HepG2 (cell line): Measurements from ENCODE around the gene CADM1. TPM values are rescaled to one million over a fixed set of nuclear protein-coding genes. Genes with fewer than 3 reads are reported as not detected.

Experiments
- ATAC-seq: fragments of 200-7000 bp; cut with Tn5 transposase; 3 replicates; pipeline ENCODE4 v1.9.1; 2020; ENCODE audit warnings: mild to moderate bottlenecking, moderate library complexity
- BruUV-seq: library from RNA; stranded (reverse); fragments of 400-500 nt; replicated peaks from 2 replicates; lab custom pipeline; 2021; lab: Mats Ljungman, UMichigan
- CTCF ChIA-PET: fragments of 300-600 bp; formaldehyde crosslinking; extraction: SDS; loops from one replicate; lab custom pipeline; 2021; ENCODE audit warnings: low total read pairs, inconsistent platforms, low intra/inter-chr PET ratio; lab: Yijun Ruan, JAX
- POLR2A ChIA-PET: fragments of 350-600 bp; sonication (Branson Sonifier 250); formaldehyde crosslinking; loops from one replicate; lab custom pipeline; 2020; ENCODE audit warnings: antibody characterized with exemption, inconsistent platforms; lab: Yijun Ruan, JAX
- DNase-seq: peaks from one replicate; pipeline ENCODE4 v3.0.0-alpha.2; 2015; ENCODE audit warnings: low spot score
- FAIRE-seq: peaks from 3 replicates; lab custom pipeline; 2011; peaks lifted over from hg19 to GRCh38; lab: Jason Lieb, UNC
- H2AFZ ChIP-seq: one replicate; pipeline ENCODE4 v1.6.1; 2011; ENCODE audit warnings: low read length, inconsistent platforms
- H3K27ac ChIP-seq: fragments of 300-600 bp; 3 replicates; pipeline ENCODE4 v1.8.0; 2011; ENCODE audit warnings: mixed run types, mild to moderate bottlenecking, mixed read lengths, low read length, inconsistent platforms; ENCODE audit not compliant: insufficient read depth; ENCODE audit errors: extremely low read length
- H3K27me3 ChIP-seq, 2 experiments: fragments of 200-600 bp in 1 of 2; 2 replicates in 1 of 2; 3 replicates in 1 of 2; pipeline versions ENCODE4 v1.6.0 to v1.8.0; 2011; ENCODE audit warnings: low read length in 2 of 2, mild to moderate bottlenecking in 2 of 2, moderate library complexity in 2 of 2, inconsistent platforms in 1 of 2; ENCODE audit not compliant: insufficient read depth in 2 of 2, control insufficient read depth in 1 of 2
- H3K36me3 ChIP-seq, 2 experiments: fragments of 200-600 bp in 1 of 2; replicated peaks in 1 of 2; 2 replicates in 1 of 2; 3 replicates in 1 of 2; pipeline versions ENCODE4 v1.5.1 to v1.8.0; 2011; ENCODE audit warnings: low read length in 2 of 2, inconsistent platforms in 1 of 2; ENCODE audit not compliant: insufficient read depth in 2 of 2, control insufficient read depth in 1 of 2
- H3K4me1 ChIP-seq: 2 replicates; pipeline ENCODE4 v1.5.1; 2012; ENCODE audit warnings: low read length, inconsistent platforms; ENCODE audit not compliant: insufficient read depth
- H3K4me2 ChIP-seq: 2 replicates; pipeline ENCODE4 v1.6.0; 2011; ENCODE audit warnings: low read depth, low read length, inconsistent platforms
- H3K4me3 ChIP-seq, 3 experiments: fragments of 200-600 bp in 1 of 3; sonication (generic), shearing (Covaris generic) in 1 of 3; replicated peaks in 1 of 3; 2 replicates each; pipeline ENCODE4 v1.5.1; 2011 to 2016; ENCODE audit warnings: low read length in 3 of 3, inconsistent platforms in 2 of 3, low read depth in 2 of 3, mild to moderate bottlenecking in 2 of 3, control low read depth in 1 of 3, mixed read lengths in 1 of 3; ENCODE audit not compliant: insufficient read depth in 1 of 3
- H3K79me2 ChIP-seq: one replicate; pipeline ENCODE4 v1.6.1; 2011; ENCODE audit warnings: low read length, inconsistent platforms; ENCODE audit not compliant: insufficient read depth
- H3K9ac ChIP-seq: 2 replicates; pipeline ENCODE4 v1.6.0; 2011; ENCODE audit warnings: mild to moderate bottlenecking, low read depth, low read length, inconsistent platforms; ENCODE audit not compliant: insufficient read depth
- H3K9me3 ChIP-seq: 2 replicates; pipeline ENCODE4 v1.5.1; 2012; ENCODE audit warnings: mild to moderate bottlenecking, low read length
- H4K20me1 ChIP-seq: 2 replicates; pipeline ENCODE4 v1.6.0; 2011; ENCODE audit warnings: inconsistent platforms, mild to moderate bottlenecking, low read length, moderate library complexity; ENCODE audit not compliant: insufficient read depth
- FLYWCH1 ChIP-seq: sonication (generic); formaldehyde crosslinking; IDR thresholded peaks from 2 replicates; pipeline ENCODE4 v1.8.1; 2023; ENCODE audit warnings: mild to moderate bottlenecking, missing genetic modification reagents
- GABPA ChIP-seq, 2 experiments: IDR thresholded peaks; 2 replicates each; pipeline ENCODE4 v1.6.1; 2011 to 2016; ENCODE audit warnings: low read depth in 2 of 2, low read length in 1 of 2, missing biosample characterization in 1 of 2, missing genetic modification characterization in 1 of 2
- IKZF4 ChIP-seq: sonication (generic); formaldehyde crosslinking; IDR thresholded peaks from 2 replicates; pipeline ENCODE4 v1.5.1; 2020; ENCODE audit warnings: borderline replicate concordance, mild to moderate bottlenecking, low read depth, missing genetic modification reagents; ENCODE audit errors: not compliant biosample characterization
- ISL2 ChIP-seq: sonication (generic); formaldehyde crosslinking; IDR thresholded peaks from 2 replicates; pipeline ENCODE4 v1.5.0; 2020; ENCODE audit warnings: missing genetic modification reagents
- MIER2 ChIP-seq: IDR thresholded peaks from 2 replicates; pipeline ENCODE4 v1.6.1; 2016; ENCODE audit warnings: missing biosample characterization, missing genetic modification reagents
- RAD21 ChIP-seq: fragments of 450-650 bp; formaldehyde crosslinking; IDR thresholded peaks from 2 replicates; pipeline ENCODE4 v1.5.0; 2020; ENCODE audit warnings: mild to moderate bottlenecking
- ZNF20 ChIP-seq: sonication (generic); formaldehyde crosslinking; IDR thresholded peaks from 2 replicates; pipeline ENCODE4 v1.4.0; 2020; ENCODE audit warnings: mild to moderate bottlenecking, moderate library complexity, missing genetic modification reagents
- ZNF34 ChIP-seq: sonication (generic); formaldehyde crosslinking; IDR thresholded peaks from 2 replicates; pipeline ENCODE4 v1.4.0; 2020; ENCODE audit warnings: mild to moderate bottlenecking, missing genetic modification reagents, borderline replicate concordance
- ZNF451 ChIP-seq: sonication (generic); formaldehyde crosslinking; IDR thresholded peaks from 2 replicates; pipeline ENCODE4 v1.5.0; 2020; ENCODE audit warnings: mild to moderate bottlenecking, missing genetic modification reagents
- ZNF883 ChIP-seq: sonication (generic); formaldehyde crosslinking; IDR thresholded peaks from 2 replicates; pipeline ENCODE4 v1.5.1; 2020; ENCODE audit warnings: mild to moderate bottlenecking, missing genetic modification reagents; ENCODE audit errors: not compliant biosample characterization
- WGBS: methylation state at CpG from one replicate; pipeline ENCODE4 v1.1.6; 2017; ENCODE audit warnings: low lambda C conversion rate; 5-methylcytosine and 5-hydroxymethylcytosine counted together
- in situ Hi-C: cut with HindIII; loops from 2 replicates; pipeline ENCODE4 v1.10.0; 2017; ENCODE audit warnings: low pct_unique_long_range_greater_than_20kb; ENCODE audit not compliant: extremely low pct_ligation_motif_present
- intact Hi-C: fragments of 100-400 bp; cut with micrococcal nuclease; formaldehyde crosslinking; loops from one replicate; pipeline ENCODE4 v1.10.0; 2022; ENCODE audit not compliant: unreplicated experiment
- polyA plus RNA-seq, 8 experiments: library from polyadenylated mRNA; depleted of rRNA in 3 of 8; stranded (reverse) in 7 of 8; unstranded in 1 of 8; fragments of >200 nt; fragmentation: Illumina TruSeq in 4 of 8; extraction: Trizol in 4 of 8; gene quantifications; 2 replicates each; pipeline versions ENCODE4 v1.2.1 to v1.2.3, GENCODE V29; 2011 to 2016; ENCODE audit warnings: low read depth in 4 of 8, missing spikeins in 1 of 8, mixed read lengths in 1 of 8; ENCODE audit not compliant: insufficient read depth in 1 of 8
- total RNA-seq, 5 experiments: library from RNA; depleted of rRNA; stranded (reverse); fragments of >200 nt; fragmentation: Illumina TruSeq; extraction: Trizol; gene quantifications; 2 replicates each; pipeline ENCODE4 v1.2.3, GENCODE V29; 2016; ENCODE audit warnings: low read depth in 1 of 5
- TF ChIP-seq, protein P1 (sequence below): sonication (generic); formaldehyde crosslinking; IDR thresholded peaks from 2 replicates; pipeline ENCODE4 v1.8.0; 2022; ENCODE audit warnings: missing genetic modification reagents, mild to moderate bottlenecking, borderline replicate concordance
- TF ChIP-seq, protein P2 (sequence below): sonication (generic); formaldehyde crosslinking; IDR thresholded peaks from 2 replicates; pipeline ENCODE4 v1.4.0; 2020; ENCODE audit warnings: missing genetic modification reagents
- TF ChIP-seq, protein P3 (sequence below): sonication (generic); formaldehyde crosslinking; IDR thresholded peaks from 2 replicates; pipeline ENCODE4 v1.5.0; 2020; ENCODE audit warnings: mild to moderate bottlenecking, missing genetic modification reagents, borderline replicate concordance

CADM1 gene
- total and polyA plus RNA-seq, 2 of the 13 experiments (the other 11 are each of a cell fraction or from before 2014, with no cell fraction given): 71.3 to 122 TPM

DNA sequence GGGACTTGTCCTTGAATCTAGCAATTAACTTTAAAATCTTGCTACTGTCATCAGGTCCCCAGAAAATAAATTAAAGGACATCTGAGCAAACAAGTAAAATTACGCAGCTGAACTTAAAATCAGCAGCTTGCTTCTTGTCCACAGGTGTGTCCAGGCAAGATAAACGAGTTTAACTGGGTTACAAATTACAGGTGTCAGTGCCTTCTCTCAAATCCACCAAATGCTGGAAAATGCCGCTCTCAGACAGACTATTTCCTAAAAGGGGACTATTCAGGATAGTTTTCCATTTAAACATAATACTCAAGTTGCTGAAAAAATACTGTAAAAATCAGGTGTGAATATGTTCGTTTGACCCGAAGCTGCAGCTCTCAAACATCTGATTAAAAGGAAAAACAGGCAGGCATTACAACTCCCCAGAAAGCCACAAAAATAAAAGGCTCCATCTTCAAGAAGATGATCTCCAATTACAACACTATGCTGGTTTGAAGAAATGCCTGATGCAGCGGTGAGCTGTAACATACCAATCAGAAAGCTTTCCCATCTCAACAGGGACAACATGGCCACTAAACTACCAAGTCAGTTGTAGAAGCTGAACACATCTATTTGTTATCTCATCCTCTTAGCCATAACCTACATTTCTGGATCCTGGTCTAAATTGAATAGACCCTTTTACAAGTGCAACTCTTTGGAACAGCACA lies 82.1 kb downstream of the CADM1 start:
- in situ Hi-C loops (no loop called here), intact Hi-C loops (loop anchor here (5.0 kb wide), 1 partner anchor 80 kb away; the partner anchor contains the start of gene CADM1)
- H3K4me1 ChIP-seq: peaks cover 15% of the 10 kb centered on the region
- ChIA-PET POLR2A (no interaction called here), CTCF (no interaction called here)
- no peak overlapping the region for H3K27ac ChIP-seq
- DNase-seq: no peak
- 96% methylated on average over 6 of the region's 6 CpGs for WGBS
- H3K9ac ChIP-seq: no peak overlapping the region
- no peaks in the 10 kb centered on the region for H3K27me3 ChIP-seq
- no TSS peak for BruUV-seq
- ATAC-seq: no peak
- no peak overlapping the region for H3K4me3 ChIP-seq
- no peaks in the 10 kb centered on the region; the same call in 1 of the 2 replicates for H4K20me1 ChIP-seq
- H2AFZ ChIP-seq: no peak overlapping the region
- no peak overlapping the region for H3K4me2 ChIP-seq
- peaks cover 18% of the 10 kb centered on the region for H3K79me2 ChIP-seq
- FAIRE-seq: no peak
- H3K9me3 ChIP-seq: no peaks in the 10 kb centered on the region
- H3K36me3 ChIP-seq: no peaks in the 10 kb centered on the region
- TF ChIP-seq ISL2 (CRISPR knock-in tag) (no peak), RAD21 (CRISPR knock-in tag) (no peak), FLYWCH1 (CRISPR knock-in tag) (no peak), MIER2 (no peak), ZNF451 (CRISPR knock-in tag) (no peak), ZNF34 (CRISPR knock-in tag) (no peak), GABPA (IDR thresholded peaks at IDR 0.05; ENCODE audit: low read depth, low read length) (no peak), GABPA (CRISPR knock-in tag; IDR thresholded peaks at IDR 0.05; ENCODE audit: low read depth) (no peak), ZNF883 (CRISPR knock-in tag) (no peak), IKZF4 (CRISPR knock-in tag) (no peak), ZNF20 (no peak)
- TF ChIP-seq, protein P1, sequence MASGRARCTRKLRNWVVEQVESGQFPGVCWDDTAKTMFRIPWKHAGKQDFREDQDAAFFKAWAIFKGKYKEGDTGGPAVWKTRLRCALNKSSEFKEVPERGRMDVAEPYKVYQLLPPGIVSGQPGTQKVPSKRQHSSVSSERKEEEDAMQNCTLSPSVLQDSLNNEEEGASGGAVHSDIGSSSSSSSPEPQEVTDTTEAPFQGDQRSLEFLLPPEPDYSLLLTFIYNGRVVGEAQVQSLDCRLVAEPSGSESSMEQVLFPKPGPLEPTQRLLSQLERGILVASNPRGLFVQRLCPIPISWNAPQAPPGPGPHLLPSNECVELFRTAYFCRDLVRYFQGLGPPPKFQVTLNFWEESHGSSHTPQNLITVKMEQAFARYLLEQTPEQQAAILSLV (CRISPR knock-in tag): no peak
- TF ChIP-seq, protein P2, sequence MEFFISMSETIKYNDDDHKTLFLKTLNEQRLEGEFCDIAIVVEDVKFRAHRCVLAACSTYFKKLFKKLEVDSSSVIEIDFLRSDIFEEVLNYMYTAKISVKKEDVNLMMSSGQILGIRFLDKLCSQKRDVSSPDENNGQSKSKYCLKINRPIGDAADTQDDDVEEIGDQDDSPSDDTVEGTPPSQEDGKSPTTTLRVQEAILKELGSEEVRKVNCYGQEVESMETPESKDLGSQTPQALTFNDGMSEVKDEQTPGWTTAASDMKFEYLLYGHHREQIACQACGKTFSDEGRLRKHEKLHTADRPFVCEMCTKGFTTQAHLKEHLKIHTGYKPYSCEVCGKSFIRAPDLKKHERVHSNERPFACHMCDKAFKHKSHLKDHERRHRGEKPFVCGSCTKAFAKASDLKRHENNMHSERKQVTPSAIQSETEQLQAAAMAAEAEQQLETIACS: no peak
- TF ChIP-seq, protein P3, sequence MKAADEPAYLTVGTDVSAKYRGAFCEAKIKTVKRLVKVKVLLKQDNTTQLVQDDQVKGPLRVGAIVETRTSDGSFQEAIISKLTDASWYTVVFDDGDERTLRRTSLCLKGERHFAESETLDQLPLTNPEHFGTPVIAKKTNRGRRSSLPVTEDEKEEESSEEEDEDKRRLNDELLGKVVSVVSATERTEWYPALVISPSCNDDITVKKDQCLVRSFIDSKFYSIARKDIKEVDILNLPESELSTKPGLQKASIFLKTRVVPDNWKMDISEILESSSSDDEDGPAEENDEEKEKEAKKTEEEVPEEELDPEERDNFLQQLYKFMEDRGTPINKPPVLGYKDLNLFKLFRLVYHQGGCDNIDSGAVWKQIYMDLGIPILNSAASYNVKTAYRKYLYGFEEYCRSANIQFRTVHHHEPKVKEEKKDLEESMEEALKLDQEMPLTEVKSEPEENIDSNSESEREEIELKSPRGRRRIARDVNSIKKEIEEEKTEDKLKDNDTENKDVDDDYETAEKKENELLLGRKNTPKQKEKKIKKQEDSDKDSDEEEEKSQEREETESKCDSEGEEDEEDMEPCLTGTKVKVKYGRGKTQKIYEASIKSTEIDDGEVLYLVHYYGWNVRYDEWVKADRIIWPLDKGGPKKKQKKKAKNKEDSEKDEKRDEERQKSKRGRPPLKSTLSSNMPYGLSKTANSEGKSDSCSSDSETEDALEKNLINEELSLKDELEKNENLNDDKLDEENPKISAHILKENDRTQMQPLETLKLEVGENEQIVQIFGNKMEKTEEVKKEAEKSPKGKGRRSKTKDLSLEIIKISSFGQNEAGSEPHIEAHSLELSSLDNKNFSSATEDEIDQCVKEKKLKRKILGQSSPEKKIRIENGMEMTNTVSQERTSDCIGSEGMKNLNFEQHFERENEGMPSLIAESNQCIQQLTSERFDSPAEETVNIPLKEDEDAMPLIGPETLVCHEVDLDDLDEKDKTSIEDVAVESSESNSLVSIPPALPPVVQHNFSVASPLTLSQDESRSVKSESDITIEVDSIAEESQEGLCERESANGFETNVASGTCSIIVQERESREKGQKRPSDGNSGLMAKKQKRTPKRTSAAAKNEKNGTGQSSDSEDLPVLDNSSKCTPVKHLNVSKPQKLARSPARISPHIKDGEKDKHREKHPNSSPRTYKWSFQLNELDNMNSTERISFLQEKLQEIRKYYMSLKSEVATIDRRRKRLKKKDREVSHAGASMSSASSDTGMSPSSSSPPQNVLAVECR (CRISPR knock-in tag): no peak
